NCI-H2029 treated with DMSO at 0.1 percent for 48 hours (cell line): ENCODE results near the gene CD19.
"Not testable (repeated sequence)": the region's sequence is repeated elsewhere in the genome, so short reads cannot be mapped to it uniquely, and the experiment has no call there.

Experiments used
- DNase-seq: peaks from one replicate; lab custom pipeline; 2025; lab: John Stamatoyannopoulos, UW

Gene CD19

GRCh38 chr16:28910086-28911031 lies 21.4 kb upstream of the CD19 start:
- DNase-seq: no peak

GRCh38 chr16:28912558-28912957 lies 19.2 kb upstream of the CD19 start:
- DNase-seq: no peak

- DNase-seq: no peak
Observed at GRCh38 chr16:28913946-28914724, 17.6 kb upstream of the CD19 start.

GRCh38 chr16:28915181-28915580 lies 16.6 kb upstream of the CD19 start:
- DNase-seq: no peak

- DNase-seq: no peak
Observed at GRCh38 chr16:28917095-28917494, 14.7 kb upstream of the CD19 start.

- DNase-seq: no peak
Observed at GRCh38 chr16:28918698-28919097, 13.1 kb upstream of the CD19 start.

- no peak for DNase-seq
Observed at GRCh38 chr16:28923231-28923587, 8.6 kb upstream of the CD19 start.

- no peak for DNase-seq
Observed at GRCh38 chr16:28923652-28924398, 7.9 kb upstream of the CD19 start.

- DNase-seq: no peak
Observed at GRCh38 chr16:28924399-28924761, 7.4 kb upstream of the CD19 start.

GRCh38 chr16:28924762-28925385 lies 6.9 kb upstream of the CD19 start, which contains the start of gene RABEP2:
TSS of gene RABEP2 (minus strand) at chr16:28925238. CDS start at chr16:28925163, 75 bp downstream.
- DNase-seq: peak; percentile 94

- DNase-seq: no peak
Observed at GRCh38 chr16:28925386-28926228, 6.2 kb upstream of the CD19 start.

- DNase-seq: not testable (repeated sequence)
Observed at GRCh38 chr16:28926284-28926683, 5.5 kb upstream of the CD19 start.

GRCh38 chr16:28927815-28928214 lies 4.0 kb upstream of the CD19 start:
- no peak for DNase-seq

- no peak for DNase-seq
Observed at GRCh38 chr16:28930203-28930602, 1.6 kb upstream of the CD19 start.

- no peak for DNase-seq
Observed at GRCh38 chr16:28930652-28931051, 1.1 kb upstream of the CD19 start.

- no peak for DNase-seq
Observed at GRCh38 chr16:28932339-28933141, 769 bp downstream of the CD19 start.

GRCh38 chr16:28933171-28933570 lies 1.4 kb downstream of the CD19 start:
- DNase-seq: no peak

GRCh38 chr16:28935346-28935745 lies 3.6 kb downstream of the CD19 start:
- no peak for DNase-seq

- DNase-seq: peak; percentile 70
Observed at GRCh38 chr16:28935924-28936783, 4.4 kb downstream of the CD19 start.
